Measurements from ENCODE around the gene CDK17.

DNA sequence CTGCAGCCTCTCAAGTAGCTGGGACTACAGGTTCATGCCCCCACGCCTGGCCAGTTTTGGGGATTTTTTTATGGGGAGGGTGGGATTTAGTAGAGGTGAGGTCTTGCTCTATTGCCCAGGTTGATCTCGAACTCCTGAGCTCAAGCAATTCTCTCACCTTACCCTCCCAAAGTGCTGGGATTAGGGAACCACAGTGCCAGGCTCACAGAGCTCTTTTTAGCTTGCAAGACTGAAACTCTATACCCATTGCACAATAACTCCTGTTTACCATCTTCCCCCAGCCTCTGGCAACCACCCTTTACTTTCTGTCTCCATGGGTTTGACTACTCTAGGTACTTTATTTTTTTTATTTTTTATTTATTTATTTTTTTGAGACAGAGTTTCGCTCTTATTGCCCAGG, 25.7 kb upstream of the CDK17 start:
- TF ChIP-seq POLR2A (IDR thresholded peaks at IDR 0.05) = no peak
- TF ChIP-seq CTCF (IDR thresholded peaks at IDR 0.05) = no peak
- no peak for TF ChIP-seq EP300 (IDR thresholded peaks at IDR 0.05)
